Measurements from ENCODE around the gene DCAF12.

DCAF12 gene

DNA sequence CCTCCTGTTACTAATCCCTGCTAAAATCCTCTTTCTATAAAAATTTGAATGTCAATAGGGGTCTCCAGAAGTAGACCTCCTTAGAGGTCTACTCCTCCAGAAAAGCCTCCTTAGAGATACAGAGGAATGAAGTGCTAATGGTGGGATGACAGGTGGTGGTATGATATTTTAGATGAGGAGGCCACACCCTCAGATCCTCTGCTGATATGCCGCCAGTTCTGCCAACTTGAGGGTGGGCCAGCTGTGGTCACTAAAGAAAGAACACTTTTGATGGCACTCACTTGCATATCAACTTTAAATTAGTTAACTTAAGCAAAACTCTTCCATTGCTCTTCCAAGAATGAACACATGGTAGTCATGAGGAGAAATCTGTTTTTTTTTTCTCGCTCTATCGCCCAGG lies 61.0 kb downstream of the DCAF12 start:
- no peak overlapping the region for H3K4me3 ChIP-seq (ENCODE audit: low read depth, low read length)
- DNase-seq (ENCODE audit: low read depth), result no peak
- no peak for TF ChIP-seq MYC (IDR thresholded peaks at IDR 0.05; ENCODE audit: low read depth, low read length)
- no peak for TF ChIP-seq POLR2A (IDR thresholded peaks at IDR 0.05; ENCODE audit: extremely low read depth, insufficient read length)
- no peak for TF ChIP-seq CTCF (IDR thresholded peaks at IDR 0.05; ENCODE audit: low read depth, low read length)
- TF ChIP-seq, protein P1, sequence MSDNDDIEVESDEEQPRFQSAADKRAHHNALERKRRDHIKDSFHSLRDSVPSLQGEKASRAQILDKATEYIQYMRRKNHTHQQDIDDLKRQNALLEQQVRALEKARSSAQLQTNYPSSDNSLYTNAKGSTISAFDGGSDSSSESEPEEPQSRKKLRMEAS (IDR thresholded peaks at IDR 0.05; ENCODE audit: low read depth, low read length), result no peak

DNA sequence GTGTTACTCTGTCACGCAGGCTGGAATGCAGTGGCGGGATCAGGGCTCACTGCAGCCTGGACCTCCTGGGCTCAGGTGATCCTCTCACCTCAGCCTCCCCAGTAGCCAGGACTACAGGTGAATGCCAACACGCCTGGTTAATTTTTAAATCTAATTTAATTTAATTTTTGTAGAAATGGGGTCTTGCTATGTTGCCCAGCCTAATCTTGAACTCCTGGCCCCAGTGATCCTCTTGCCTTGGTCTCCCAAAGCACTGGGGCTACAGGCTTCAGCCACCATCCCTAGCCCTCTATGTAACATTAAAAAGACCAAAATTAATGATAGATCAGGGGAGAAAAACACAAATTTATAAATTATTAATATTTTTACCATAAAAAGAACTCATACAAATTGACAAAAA lies 66.5 kb downstream of the DCAF12 start:
- no peak overlapping the region for H3K4me3 ChIP-seq (ENCODE audit: low read depth, low read length)
- DNase-seq (ENCODE audit: low read depth), result no peak
- TF ChIP-seq CTCF (IDR thresholded peaks at IDR 0.05; ENCODE audit: low read depth, low read length), result no peak
- no peak for TF ChIP-seq MYC (IDR thresholded peaks at IDR 0.05; ENCODE audit: low read depth, low read length)
- TF ChIP-seq POLR2A (IDR thresholded peaks at IDR 0.05; ENCODE audit: extremely low read depth, insufficient read length), result no peak
- TF ChIP-seq, protein P1 (IDR thresholded peaks at IDR 0.05; ENCODE audit: low read depth, low read length), result no peak

- DNase-seq (ENCODE audit: low read depth), result no peak
- no peak overlapping the region for H3K4me3 ChIP-seq (ENCODE audit: low read depth, low read length)
- TF ChIP-seq MYC (IDR thresholded peaks at IDR 0.05; ENCODE audit: low read depth, low read length) (no peak), CTCF (IDR thresholded peaks at IDR 0.05; ENCODE audit: low read depth, low read length) (no peak), POLR2A (IDR thresholded peaks at IDR 0.05; ENCODE audit: extremely low read depth, insufficient read length) (no peak)
- TF ChIP-seq, protein P1 (IDR thresholded peaks at IDR 0.05; ENCODE audit: low read depth, low read length), result no peak
Measured at GRCh38 chr9:34059281-34059680, 67.2 kb downstream of the DCAF12 start.

GRCh38 chr9:34049630-34050384 lies 76.7 kb downstream of the DCAF12 start:
- peak overlapping the region; percentile 85 for H3K4me3 ChIP-seq (ENCODE audit: low read depth, low read length)
- DNase-seq (ENCODE audit: low read depth), result peak; percentile 56
- TF ChIP-seq CTCF (IDR thresholded peaks at IDR 0.05; ENCODE audit: low read depth, low read length) (no peak), MYC (IDR thresholded peaks at IDR 0.05; ENCODE audit: low read depth, low read length) (no peak), POLR2A (IDR thresholded peaks at IDR 0.05; ENCODE audit: extremely low read depth, insufficient read length) (no peak)
- TF ChIP-seq, protein P1 (IDR thresholded peaks at IDR 0.05; ENCODE audit: low read depth, low read length), result no peak

DNA sequence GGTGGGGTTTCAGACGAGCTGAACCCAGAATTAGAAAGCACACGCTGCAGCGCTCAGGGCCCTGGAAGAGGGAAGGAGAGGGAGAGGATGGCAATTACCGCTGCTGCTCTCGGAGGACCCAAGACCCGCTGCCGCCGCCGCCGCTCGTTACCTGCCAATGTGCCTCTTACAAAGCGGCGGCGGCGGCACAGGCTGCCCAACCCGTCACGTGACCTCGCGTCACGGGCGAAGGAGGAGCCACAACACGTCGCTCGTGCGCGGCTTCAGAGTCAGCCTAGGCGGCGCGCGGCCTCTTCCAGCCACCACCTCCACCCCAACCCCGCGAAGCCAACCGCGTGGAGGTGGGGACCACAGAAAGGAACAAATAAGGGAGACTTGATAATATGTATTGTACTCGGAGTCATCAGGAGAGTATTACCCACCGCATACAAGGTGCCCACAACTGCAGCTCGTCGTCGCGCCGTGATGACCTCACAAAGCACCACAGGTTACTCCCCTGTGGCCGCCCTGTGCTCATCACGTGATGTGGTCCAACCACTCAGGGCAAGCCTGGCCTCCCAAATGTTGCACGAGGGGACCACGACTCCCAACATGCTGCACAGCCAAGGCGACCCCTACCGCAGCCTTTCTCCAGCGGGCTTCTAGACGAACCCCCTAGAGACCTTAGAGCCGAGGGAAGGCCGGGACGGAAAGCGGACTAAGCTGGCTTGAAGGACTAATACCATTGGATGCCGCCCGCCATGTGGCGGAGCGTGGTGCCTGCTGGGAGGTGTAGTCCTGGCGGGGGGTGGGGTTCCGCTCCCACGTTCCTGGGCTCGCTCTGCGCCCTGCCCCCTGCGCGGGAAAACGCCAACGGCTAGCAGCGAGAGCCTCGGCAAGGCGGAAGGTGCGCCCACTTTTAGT lies 77.5 kb downstream of the DCAF12 start, which contains the start of gene UBAP2:
TSS of gene UBAP2 (minus strand) at position 161 of the 903 bp plus-strand sequence. CDS start 31,739 bp downstream, outside the sequence.
- peak; percentile 100 for DNase-seq (ENCODE audit: low read depth)
- H3K4me3 ChIP-seq (ENCODE audit: low read depth, low read length), result peak within 1 kb of the TSS; percentile 85
- TF ChIP-seq POLR2A (IDR thresholded peaks at IDR 0.05; ENCODE audit: extremely low read depth, insufficient read length) (peak; percentile 99), CTCF (IDR thresholded peaks at IDR 0.05; ENCODE audit: low read depth, low read length) (no peak), MYC (IDR thresholded peaks at IDR 0.05; ENCODE audit: low read depth, low read length) (peak; percentile 99)
- TF ChIP-seq, protein P1 (IDR thresholded peaks at IDR 0.05; ENCODE audit: low read depth, low read length), result peak; percentile 93
